ENCODE data around the gene SPSB1. TPM values are rescaled to one million over a fixed set of nuclear protein-coding genes. Genes with fewer than 3 reads are reported as not detected.
A peak's percentile ranks its signal among the peaks of the same experiment; 100 is the strongest.

Gene SPSB1
- total RNA-seq, 3 donors from 2014 or later (not counting 1 experiment from before 2014, with no cell fraction given), result 0.82 to 3.0 (median 1.5) TPM

DNA sequence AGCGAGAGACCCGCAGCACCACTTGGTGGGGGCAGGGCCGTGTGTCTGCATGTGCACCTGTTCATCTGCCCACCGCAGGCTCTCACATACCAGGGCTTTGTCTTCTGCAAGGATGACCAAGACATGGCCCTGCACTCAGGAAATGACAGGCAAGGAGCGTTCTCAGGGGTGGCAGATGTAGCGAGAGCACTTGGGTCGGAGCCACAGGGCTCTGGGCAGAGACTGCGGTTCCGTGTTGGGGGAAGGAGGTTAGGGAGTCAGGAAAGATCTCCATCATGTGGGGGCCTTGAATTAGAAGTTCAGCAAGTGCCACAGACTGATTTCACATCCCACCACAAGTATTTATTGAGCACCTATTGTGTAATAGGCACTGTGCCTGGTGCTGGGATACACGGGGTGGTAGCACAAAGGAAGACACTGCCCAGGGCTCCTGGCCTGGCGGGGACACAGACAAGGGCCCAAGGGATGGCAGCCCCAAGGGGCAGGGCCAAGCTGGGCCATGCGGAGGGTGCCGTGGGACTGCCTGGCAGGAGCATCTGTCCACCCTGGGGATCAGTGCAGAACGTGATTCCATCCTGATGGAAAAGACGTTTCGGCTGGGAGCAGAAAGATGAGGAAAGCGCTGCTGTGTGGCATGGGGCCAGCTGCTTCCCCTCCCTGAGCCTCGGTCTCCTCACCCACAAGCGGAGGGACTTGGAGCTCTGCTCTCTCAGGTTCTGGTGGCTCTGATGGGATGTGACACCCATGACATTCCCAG, 11.4 kb upstream of the SPSB1 start:
- intact Hi-C loops (cut with micrococcal nuclease), result no loop called here
- peaks cover 40% of the 10 kb centered on the region for H3K4me1 ChIP-seq (ENCODE audit: control insufficient read depth, insufficient read depth, low read length)

DNA sequence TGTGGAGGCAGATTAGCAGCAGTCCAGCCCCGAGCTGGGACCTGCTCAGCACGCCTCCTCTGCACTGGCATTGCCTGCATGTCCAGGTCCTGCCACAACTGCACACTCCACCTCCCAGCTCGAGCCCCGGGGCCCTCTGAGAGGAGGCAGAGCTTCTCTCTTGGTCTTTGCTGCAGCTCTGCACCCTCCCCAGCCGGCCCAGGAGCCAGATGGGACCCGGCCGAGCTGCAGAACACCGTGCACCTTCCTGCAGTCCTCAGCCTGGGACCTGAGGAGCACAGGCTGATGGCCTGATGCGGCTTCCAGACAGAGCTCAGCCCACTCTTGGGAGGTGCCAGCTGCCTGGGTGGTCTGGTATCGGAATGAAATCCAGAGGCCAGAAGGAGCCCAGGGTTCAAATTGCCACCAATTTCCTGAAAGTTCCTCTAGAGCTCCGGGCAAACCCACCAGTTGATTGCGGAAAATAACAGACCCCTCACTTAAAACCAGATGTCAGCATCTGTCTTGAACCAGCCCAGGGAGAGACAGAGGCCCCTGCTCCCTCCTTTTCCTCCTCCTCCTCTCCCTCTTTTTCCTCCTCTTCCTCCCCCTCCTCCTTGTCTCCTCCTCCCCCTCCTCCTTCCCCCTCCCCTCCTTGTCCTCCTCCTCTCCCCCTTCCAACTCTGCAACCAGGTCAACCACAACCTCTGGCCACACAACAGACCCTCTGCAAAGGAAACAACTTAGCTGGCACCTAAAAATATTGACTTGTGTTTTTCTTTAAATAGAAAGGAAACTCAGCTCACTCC, 10.6 kb upstream of the SPSB1 start:
- H3K4me3 Mint-ChIP-seq, result peak overlapping the region; percentile 40
- WGBS (ENCODE audit: insufficient coverage), result 71% methylated on average over 12 of the region's 12 CpGs
- H3K4me1 ChIP-seq (ENCODE audit: control insufficient read depth, insufficient read depth, low read length), result peaks cover 40% of the 10 kb centered on the region

More for the DNA sequence above, 11.4 kb upstream of the SPSB1 start:
- Histone ChIP-seq H3K27ac (ENCODE audit: low read length) (no peak overlapping the region), H3K36me3 (ENCODE audit: control insufficient read depth, insufficient read depth, low read length) (no peaks in the 10 kb centered on the region), H3K27me3 (ENCODE audit: control insufficient read depth, insufficient read depth, low read length) (no peaks in the 10 kb centered on the region), H3K9me3 (ENCODE audit: control insufficient read depth, insufficient read depth, low read length) (peaks cover 3% of the 10 kb centered on the region), H3K4me3 (ENCODE audit: low read length) (no peak overlapping the region)
- Mint-ChIP-seq H3K27me3 (ENCODE audit: low read depth in 2 of 2) (peaks cover 5 to 7% of the 10 kb centered on the region in 2 donors), H3K27ac (peak overlapping the region in 1 of 2 donors; percentile 70), H3K36me3 (no peaks in the 10 kb centered on the region), H3K4me1 (peaks cover 43 to 64% of the 10 kb centered on the region in 2 donors), H3K4me3 (peak overlapping the region; percentile 49), H3K9me3 (peaks cover 2 to 5% of the 10 kb centered on the region in 2 donors)
- ATAC-seq (no peak), DNase-seq (no peak)
- 75% methylated on average over 19 of the region's 19 CpGs for WGBS (ENCODE audit: insufficient coverage)
- no peak for TF ChIP-seq CTCF (IDR thresholded peaks at IDR 0.05)

GRCh38 chr1:9282696-9282955, 10.1 kb upstream of the SPSB1 start:
- Histone ChIP-seq H3K4me1 (ENCODE audit: control insufficient read depth, insufficient read depth, low read length) (peaks cover 40% of the 10 kb centered on the region), H3K36me3 (ENCODE audit: control insufficient read depth, insufficient read depth, low read length) (no peaks in the 10 kb centered on the region), H3K27me3 (ENCODE audit: control insufficient read depth, insufficient read depth, low read length) (no peaks in the 10 kb centered on the region), H3K27ac (ENCODE audit: low read length) (no peak overlapping the region), H3K4me3 (ENCODE audit: low read length) (no peak overlapping the region), H3K9me3 (ENCODE audit: control insufficient read depth, insufficient read depth, low read length) (peaks cover 3% of the 10 kb centered on the region)
- ATAC-seq (no peak), DNase-seq (no peak)
- Mint-ChIP-seq H3K27ac (peak overlapping the region in 1 of 2 donors; percentile 31), H3K4me1 (peaks cover 48 to 70% of the 10 kb centered on the region in 2 donors), H3K36me3 (no peaks in the 10 kb centered on the region), H3K4me3 (peak overlapping the region; percentile 40), H3K27me3 (ENCODE audit: low read depth in 2 of 2) (peaks cover 5 to 7% of the 10 kb centered on the region in 2 donors), H3K9me3 (peaks cover 2 to 5% of the 10 kb centered on the region in 2 donors)
- intact Hi-C loops (cut with micrococcal nuclease), result no loop called here
- WGBS (ENCODE audit: insufficient coverage), result 33% methylated on average over 3 of the region's 4 CpGs
- TF ChIP-seq CTCF (IDR thresholded peaks at IDR 0.05), result no peak

More for the DNA sequence above, 10.6 kb upstream of the SPSB1 start:
- DNase-seq (no peak), ATAC-seq (no peak)
- no peak for TF ChIP-seq CTCF (IDR thresholded peaks at IDR 0.05)
- H3K27me3 Mint-ChIP-seq (ENCODE audit: low read depth in 2 of 2), result peaks cover 5 to 7% of the 10 kb centered on the region in 2 donors
- Histone ChIP-seq H3K36me3 (ENCODE audit: control insufficient read depth, insufficient read depth, low read length) (no peaks in the 10 kb centered on the region), H3K9me3 (ENCODE audit: control insufficient read depth, insufficient read depth, low read length) (peaks cover 3% of the 10 kb centered on the region), H3K27ac (ENCODE audit: low read length) (no peak overlapping the region), H3K27me3 (ENCODE audit: control insufficient read depth, insufficient read depth, low read length) (no peaks in the 10 kb centered on the region), H3K4me3 (ENCODE audit: low read length) (no peak overlapping the region)
- H3K36me3 Mint-ChIP-seq, result no peaks in the 10 kb centered on the region
- H3K4me1 Mint-ChIP-seq, result peaks cover 48 to 70% of the 10 kb centered on the region in 2 donors
- H3K27ac Mint-ChIP-seq, result peak overlapping the region in 1 of 2 donors; percentile 31
- intact Hi-C loops (cut with micrococcal nuclease), result no loop called here
- peaks cover 2 to 5% of the 10 kb centered on the region in 2 donors for H3K9me3 Mint-ChIP-seq

Data from natural killer cell (primary cell).